Stimulated activated CD8-positive, alpha-beta memory T cell treated with anti-CD3 and anti-CD28 coated beads, Interleukin-7, amount 100 ng/mL, for 48 hours (primary cell): ENCODE measurements around the gene RXRA.
"Not testable (repeated sequence)": the region's sequence is repeated elsewhere in the genome, so short reads cannot be mapped to it uniquely, and the experiment has no call there.

Experiments
- DNase-seq, 2 donors: peaks; one replicate each; pipeline ENCODE4 v3.0.0-alpha.2; 2020; ENCODE audit warnings: low read depth in 1 of 2; ENCODE audit errors: extremely low read depth in 1 of 2

RXRA gene

GRCh38 chr9:134307674-134308638 lies 18.3 kb upstream of the RXRA start:
- DNase-seq, result no peak

- not testable (repeated sequence) for DNase-seq
Observed at GRCh38 chr9:134308639-134309220, 17.5 kb upstream of the RXRA start.

GRCh38 chr9:134313470-134313869 lies 12.8 kb upstream of the RXRA start:
- no peak for DNase-seq

GRCh38 chr9:134314039-134314949 lies 12.0 kb upstream of the RXRA start:
- no peak for DNase-seq

- no peak for DNase-seq
Observed at GRCh38 chr9:134314950-134315715, 11.1 kb upstream of the RXRA start.

- DNase-seq, result no peak
Observed at GRCh38 chr9:134315716-134316448, 10.4 kb upstream of the RXRA start.

- DNase-seq, result no peak
Observed at GRCh38 chr9:134316449-134317160, 9.7 kb upstream of the RXRA start.

- DNase-seq, result no peak
Observed at GRCh38 chr9:134317400-134317789, 8.9 kb upstream of the RXRA start.

GRCh38 chr9:134317790-134318414 lies 8.4 kb upstream of the RXRA start:
- no peak for DNase-seq

GRCh38 chr9:134318481-134318891 lies 7.8 kb upstream of the RXRA start:
- no peak for DNase-seq

GRCh38 chr9:134318941-134319305 lies 7.3 kb upstream of the RXRA start:
- DNase-seq, result no peak

- no peak for DNase-seq
Observed at GRCh38 chr9:134319306-134320125, 6.7 kb upstream of the RXRA start.

GRCh38 chr9:134320126-134320867 lies 6.0 kb upstream of the RXRA start:
- no peak for DNase-seq

- no peak for DNase-seq
Observed at GRCh38 chr9:134320868-134321471, 5.3 kb upstream of the RXRA start.

GRCh38 chr9:134321531-134321930 lies 4.7 kb upstream of the RXRA start:
- DNase-seq, result no peak

- no peak for DNase-seq
Observed at GRCh38 chr9:134321946-134322741, 4.1 kb upstream of the RXRA start.
